ENCODE measurements around the gene WNK2.

DNA sequence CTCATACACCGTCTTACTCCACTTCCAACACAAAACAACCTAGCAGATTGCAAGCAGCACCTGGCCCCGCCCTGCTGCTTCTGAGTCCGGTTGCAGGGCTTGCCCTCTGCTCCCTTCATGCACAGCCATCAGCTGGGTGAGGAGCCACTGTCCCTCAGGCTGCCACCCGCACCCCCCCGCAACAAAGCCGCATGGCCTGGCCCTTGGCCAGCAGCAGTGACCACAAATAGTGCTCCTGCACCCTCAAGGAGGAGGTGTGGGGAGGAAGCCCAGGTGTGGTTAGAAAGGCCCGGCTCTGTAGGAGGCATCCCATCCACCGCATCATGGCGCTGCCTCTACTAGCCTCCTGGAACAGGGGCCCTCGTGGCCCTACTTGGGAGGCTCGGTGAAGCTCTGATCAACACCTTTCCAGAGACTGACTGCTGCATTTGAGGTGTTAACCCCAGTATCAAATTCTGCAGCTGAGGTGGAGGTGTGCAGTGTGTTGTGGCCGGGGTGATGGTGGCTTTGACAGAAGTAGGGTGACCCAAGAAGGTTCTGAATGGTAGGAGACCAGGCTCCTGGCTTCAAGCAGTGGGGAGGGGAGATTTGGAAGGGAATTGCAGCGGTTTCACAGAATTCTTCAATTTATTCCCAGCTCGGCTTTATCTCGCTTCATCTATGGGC lies 52.7 kb downstream of the WNK2 start:
- TF ChIP-seq POLR2A (IDR thresholded peaks at IDR 0.05; ENCODE audit: low read length) (no peak), GATA1 (IDR thresholded peaks at IDR 0.05; ENCODE audit: low read depth, low read length) (no peak)
